LHCN-M2 (cell line): Measurements from ENCODE around the gene ZSCAN10. TPM values are rescaled to one million over a fixed set of nuclear protein-coding genes. Genes with fewer than 3 reads are reported as not detected.
A peak's percentile ranks its signal among the peaks of the same experiment; 100 is the strongest.
"Not testable (repeated sequence)": the region's sequence is repeated elsewhere in the genome, so short reads cannot be mapped to it uniquely, and the experiment has no call there.

Experiments used
- DNase-seq: peaks from one replicate; pipeline ENCODE4 v3.0.0-alpha.2; 2012; ENCODE audit warnings: low read depth
- total RNA-seq: library from RNA; depleted of rRNA; stranded (reverse); fragments of >200 nt; gene quantifications from 2 replicates; pipeline ENCODE4 v1.2.3, GENCODE V29; 2014

The ZSCAN10 gene
- total RNA-seq, 1 experiment from 2014 or later = not detected

DNA sequence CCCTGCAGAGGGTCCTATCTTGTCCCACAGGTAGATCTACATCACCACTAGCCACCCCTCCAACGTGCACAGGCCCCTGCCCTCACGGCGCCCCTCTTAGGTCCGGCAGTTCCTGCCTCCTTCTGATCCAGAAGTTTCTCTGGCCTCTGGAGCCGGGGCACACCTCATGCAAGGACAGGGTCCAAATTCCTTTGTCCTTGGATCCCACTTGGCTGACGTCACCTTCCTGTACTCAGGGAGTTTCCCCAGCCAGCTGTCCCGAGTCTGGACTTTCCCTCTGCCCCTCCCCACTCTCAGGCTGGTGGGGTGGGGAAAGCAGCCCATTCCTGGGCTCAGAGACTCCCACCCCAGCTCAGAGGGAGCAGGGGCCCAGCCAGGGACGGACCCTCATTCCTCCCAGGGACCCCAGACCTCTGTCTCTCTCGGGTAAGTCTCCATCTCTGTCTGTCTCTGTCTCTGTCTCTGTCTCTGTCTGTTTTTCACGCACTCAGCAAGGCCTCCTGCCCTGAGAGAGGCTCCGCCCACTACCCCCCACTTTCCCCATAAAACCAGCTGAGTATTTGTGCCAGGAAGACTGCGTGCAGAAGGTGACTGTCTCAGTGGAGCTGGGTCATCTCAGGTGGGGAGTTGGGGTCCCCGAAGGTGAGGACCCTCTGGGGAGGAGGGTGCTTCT, 33.9 kb downstream of the ZSCAN10 start, which contains the start of gene IL32:
Gene IL32 (plus strand): TSS at position 572 of the 673 bp plus-strand sequence. CDS start 172 bp downstream, outside the sequence.
- DNase-seq = peak; percentile 67

GRCh38 chr16:3063625-3064386, 35.3 kb downstream of the ZSCAN10 start:
- no peak for DNase-seq

- DNase-seq = no peak
Observed at GRCh38 chr16:3062553-3062952, 36.5 kb downstream of the ZSCAN10 start.

GRCh38 chr16:3060339-3061127, 38.6 kb downstream of the ZSCAN10 start:
- DNase-seq = peak; percentile 55

- DNase-seq = no peak
Observed at GRCh38 chr16:3059723-3060242, 39.3 kb downstream of the ZSCAN10 start.

- peak; percentile 79 for DNase-seq
Observed at GRCh38 chr16:3059041-3059722, 39.9 kb downstream of the ZSCAN10 start.

DNA sequence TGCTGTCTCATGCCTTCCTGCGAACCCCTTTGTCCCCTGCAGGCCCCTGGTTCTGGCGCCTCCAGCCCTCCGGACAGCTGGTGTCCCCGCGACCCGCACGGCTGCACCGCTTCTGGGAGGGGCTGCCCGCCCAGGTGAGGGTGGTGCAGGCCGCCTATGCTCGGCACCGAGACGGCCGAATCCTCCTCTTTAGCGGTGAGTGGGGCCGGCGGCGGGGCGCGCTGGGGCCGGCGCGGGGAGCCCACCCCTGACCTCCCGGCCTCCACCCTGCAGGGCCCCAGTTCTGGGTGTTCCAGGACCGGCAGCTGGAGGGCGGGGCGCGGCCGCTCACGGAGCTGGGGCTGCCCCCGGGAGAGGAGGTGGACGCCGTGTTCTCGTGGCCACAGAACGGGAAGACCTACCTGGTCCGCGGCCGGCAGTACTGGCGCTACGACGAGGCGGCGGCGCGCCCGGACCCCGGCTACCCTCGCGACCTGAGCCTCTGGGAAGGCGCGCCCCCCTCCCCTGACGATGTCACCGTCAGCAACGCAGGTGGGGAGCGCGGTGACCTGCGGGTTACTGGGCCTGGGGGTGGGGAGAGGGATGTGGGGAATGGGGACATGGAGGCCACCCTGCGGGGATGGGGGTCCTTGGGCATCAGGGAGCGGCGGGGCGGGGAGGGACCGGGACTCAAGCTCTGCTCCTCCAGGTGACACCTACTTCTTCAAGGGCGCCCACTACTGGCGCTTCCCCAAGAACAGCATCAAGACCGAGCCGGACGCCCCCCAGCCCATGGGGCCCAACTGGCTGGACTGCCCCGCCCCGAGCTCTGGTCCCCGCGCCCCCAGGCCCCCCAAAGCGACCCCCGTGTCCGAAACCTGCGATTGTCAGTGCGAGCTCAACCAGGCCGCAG, 40.7 kb downstream of the ZSCAN10 start:
- peak; percentile 21 for DNase-seq

- DNase-seq = no peak
Observed at GRCh38 chr16:3057181-3058138, 41.6 kb downstream of the ZSCAN10 start.

DNA sequence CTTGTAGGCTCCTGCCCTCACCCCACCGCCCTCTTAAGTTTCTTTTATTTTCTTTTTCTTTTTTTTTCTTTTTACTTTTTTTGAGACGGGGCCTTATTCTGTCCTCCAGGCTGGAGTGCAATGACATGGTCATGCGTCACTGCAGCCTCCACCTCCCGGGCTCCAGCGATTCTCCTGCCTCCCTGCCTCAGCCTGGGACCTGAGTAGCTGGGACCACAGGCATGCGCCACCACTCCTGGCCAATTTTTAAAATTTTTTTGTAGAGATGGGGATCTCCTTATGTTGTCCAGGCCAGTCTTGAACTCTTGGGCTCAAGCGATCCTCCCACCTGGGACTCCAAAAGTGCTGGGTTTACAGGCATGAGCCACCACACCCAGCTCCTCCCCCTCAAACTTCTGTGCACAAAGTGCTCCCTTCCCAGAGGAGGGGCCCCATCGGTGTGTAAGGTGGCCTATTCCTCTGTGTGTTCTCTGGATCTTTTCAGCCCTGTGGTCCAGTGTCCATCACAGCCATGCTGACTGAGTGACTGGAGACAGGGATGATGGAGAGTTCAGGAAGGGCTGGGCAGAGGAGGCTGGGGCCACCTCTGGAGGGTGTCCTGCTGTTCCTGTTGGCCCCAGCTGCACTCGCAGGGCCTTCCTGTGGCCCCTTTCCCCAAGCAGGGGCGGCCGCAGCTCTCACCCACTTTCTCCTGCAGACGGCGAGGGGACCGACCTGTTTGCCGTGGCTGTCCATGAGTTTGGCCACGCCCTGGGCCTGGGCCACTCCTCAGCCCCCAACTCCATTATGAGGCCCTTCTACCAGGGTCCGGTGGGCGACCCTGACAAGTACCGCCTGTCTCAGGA, 42.5 kb downstream of the ZSCAN10 start:
- DNase-seq = no peak

DNA sequence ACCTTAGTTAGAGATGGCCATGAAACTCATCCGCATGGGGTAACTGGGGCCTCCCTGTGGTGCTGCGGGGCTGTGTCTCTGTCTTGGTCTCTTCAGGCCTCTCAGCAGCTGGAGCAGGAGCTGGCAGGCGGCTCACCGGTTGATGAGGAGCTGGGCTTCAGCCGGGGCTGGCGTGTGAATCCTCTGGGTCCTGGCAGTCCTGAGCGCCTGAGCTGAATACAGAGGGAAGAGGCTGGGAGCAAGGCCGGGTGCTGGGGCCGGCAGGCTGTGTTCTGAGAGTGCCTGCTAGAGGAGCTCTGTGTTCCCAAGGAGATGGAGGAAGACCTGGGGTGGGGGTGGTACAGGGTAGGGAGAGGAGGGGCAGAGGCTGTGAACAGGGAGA, 43.4 kb downstream of the ZSCAN10 start:
- DNase-seq = not testable (repeated sequence)

DNA sequence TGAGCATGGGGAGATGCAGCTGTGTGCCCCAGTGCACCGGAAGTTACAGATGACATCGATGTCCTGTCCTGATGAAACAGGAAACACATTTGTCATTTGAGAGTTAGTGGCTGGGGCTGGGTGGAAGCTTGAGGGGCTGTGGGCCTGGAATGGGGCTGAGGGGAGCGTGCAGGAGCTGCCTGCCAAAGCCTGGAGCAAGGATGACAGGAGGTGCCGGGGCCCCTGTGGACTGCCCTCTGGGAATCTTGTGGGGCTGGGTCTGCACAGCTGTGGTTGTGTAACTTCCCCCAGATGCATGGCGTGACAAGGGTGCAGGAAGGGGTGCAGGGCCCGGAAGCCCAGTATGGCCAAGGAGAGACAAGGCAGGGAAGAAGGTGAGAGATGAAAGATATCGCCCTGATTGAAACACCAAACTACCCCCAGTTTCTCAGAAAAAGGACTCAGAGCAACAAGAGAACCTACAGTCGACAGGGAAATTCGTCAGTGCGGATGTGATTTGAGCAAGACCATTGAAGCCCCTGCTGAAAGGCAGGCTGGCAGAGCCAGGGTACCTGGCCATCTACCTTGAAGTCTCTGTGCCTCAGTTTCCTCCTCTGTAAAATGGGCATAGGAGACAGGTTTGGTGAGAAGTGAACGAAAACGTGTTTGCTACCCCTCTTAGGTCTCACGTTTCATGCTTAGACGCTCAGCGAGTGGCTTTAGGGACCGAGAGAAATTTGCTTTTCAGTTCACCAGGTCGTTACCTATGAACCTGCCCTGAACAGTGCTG, 43.9 kb downstream of the ZSCAN10 start:
- DNase-seq = no peak

DNA sequence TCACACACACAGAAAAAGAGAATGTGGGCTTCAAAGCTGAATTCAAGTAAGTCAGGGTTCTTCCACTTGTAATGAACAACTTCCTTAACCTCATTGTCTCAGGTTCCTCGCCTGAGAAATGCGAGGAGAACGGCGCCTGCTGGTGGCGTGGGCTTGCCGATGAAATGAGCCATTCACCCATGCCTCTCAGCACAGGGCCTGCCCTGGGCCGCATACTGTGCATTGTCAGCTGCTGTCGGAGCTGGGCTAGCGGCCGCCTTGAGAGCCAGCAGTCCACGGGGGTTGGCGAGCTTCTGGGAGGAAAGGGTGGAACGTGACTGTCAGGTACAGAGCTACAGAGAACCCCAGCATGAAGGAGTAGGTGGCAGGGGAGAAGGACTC, 45.8 kb downstream of the ZSCAN10 start:
- DNase-seq = not testable (repeated sequence)

DNA sequence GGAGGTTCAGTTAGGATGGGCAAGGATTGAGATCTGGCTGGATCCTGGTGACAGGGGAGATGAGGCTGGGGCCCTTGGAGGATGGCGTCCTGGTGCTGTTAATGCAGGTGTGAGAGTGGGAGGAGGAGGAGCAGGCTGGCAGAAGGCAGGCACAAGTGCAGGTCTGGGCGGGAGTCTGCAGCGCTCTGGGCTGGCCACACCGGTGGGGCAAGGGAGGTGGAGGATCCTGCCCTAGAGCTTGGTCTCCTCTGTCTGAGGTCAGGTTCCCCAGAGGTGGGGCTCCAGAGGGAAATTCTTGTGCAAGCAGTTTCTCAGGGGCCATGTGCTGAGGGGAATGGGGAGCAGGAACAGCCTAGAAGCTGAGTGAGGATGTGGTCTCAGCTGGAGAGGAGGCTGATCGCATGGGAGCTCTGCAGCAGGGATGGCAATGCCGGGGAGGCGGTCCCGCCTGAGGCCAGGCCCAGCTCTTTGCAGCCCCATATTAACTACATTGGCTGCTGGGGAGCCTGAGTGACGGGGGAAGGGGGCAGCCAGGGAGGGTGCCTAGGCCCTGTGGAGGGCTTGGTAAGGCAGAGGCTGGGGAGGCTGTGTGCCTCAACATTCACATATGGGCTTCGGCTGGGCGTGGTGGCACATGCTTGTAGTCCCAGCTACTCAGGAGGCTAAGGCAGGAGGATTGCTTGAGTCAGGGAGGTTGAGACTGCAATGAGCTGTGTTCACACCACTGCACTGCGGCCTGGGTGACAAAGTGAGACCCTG, 46.3 kb downstream of the ZSCAN10 start:
- DNase-seq = not testable (repeated sequence)

DNA sequence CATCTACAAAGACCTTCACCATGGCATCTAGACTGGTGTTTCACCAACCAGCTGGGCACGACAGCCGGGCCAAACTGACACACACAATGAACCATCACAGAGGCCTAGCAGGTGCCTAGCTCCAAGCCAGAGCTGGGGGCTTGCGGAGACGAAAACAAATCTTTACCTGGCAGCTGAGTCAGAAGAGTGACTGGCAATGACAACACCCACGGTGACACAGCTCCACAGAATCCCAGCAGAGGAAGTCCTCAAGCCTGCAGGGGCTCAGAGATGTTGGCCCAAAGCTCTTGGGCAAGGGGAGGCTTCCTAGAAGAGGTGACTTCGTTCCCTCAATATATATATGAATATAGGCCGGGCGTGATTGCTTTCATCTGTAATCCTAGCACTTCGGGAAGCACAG, 47.6 kb downstream of the ZSCAN10 start:
- no peak for DNase-seq

DNA sequence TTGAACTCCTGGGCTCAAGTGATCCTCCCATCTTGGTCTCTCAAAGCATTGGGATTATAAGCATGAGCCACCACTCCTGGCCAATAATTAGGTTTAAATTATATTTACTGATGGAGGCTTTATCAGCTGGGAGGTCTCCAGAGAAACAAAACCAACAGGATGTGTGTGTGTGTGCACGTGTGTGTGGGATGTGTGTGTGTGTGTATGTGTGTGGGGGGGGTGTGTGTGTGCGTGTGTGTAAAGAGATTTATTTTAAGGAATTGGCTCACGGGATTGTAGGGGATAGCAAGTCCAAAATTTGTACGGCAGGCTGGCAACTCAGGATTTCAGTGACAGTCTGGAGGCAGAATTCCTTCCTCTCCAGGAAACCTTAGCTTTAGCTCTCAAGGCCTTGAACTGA, 48.1 kb downstream of the ZSCAN10 start:
- DNase-seq = no peak

DNA sequence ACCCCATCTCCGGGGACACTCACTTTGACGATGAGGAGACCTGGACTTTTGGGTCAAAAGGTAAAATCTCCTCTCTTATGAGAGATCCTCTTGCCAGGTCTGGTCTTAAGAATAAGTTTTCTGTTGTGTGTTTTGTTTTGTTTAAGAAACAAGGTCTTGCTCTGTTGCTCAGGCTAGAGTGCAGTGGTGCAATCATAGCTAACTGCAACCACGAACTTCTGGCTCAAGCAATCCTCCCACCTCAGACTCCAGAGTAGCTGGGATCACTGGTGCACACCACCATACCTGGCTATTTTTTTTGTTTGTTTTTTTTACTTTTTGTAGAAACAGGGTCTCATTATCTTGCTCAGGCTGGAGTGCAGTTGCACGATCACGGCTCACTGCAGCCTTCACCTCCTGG, 48.6 kb downstream of the ZSCAN10 start:
- no peak for DNase-seq
